COLO668 (cell line): ENCODE data around the gene ZNF277.
A peak's percentile ranks its signal among the peaks of the same experiment; 100 is the strongest.

Experiments used
- DNase-seq: peaks from one replicate; lab custom pipeline; 2025; ENCODE audit not compliant: unreplicated experiment; lab: John Stamatoyannopoulos, UW

The ZNF277 gene

DNA sequence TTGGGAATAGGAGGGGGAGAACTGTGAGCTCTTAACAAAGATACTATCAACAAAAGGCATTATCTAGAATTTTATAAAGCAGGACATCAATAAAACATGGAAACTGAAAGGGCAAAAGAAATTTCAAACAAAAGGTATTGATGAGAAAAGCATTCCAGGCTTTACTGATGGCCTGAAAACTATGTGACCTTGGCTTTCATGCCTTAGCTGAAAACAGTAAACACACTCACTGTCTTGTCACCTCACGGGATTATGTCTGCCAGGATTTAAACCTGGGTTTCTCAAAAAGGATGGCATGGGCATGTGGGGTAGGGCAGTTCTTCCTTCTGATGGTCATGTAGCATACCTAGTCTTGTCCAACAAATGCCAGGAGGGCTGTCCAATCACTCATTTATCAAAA lies 23.2 kb upstream of the ZNF277 start:
- DNase-seq = no peak

DNA sequence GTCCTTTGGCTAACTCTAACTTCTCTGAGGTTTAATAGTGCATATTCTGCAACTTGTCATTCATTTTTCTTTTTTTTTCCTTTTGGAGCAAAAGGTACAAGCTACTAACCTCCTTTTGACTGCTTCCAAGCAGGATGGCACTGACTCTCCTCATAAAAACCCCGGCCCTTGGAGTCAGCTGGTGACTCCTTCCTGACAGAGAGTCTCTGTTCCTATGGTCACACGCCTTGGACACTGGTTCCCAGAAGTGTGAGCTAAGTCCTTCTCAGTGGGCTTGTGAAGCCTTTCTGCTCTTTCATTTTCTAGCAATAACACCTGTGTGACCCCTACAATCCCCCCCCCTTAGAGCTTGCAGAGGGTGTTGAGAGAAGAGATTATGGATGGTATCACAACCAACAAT lies 22.0 kb upstream of the ZNF277 start:
- no peak for DNase-seq

DNA sequence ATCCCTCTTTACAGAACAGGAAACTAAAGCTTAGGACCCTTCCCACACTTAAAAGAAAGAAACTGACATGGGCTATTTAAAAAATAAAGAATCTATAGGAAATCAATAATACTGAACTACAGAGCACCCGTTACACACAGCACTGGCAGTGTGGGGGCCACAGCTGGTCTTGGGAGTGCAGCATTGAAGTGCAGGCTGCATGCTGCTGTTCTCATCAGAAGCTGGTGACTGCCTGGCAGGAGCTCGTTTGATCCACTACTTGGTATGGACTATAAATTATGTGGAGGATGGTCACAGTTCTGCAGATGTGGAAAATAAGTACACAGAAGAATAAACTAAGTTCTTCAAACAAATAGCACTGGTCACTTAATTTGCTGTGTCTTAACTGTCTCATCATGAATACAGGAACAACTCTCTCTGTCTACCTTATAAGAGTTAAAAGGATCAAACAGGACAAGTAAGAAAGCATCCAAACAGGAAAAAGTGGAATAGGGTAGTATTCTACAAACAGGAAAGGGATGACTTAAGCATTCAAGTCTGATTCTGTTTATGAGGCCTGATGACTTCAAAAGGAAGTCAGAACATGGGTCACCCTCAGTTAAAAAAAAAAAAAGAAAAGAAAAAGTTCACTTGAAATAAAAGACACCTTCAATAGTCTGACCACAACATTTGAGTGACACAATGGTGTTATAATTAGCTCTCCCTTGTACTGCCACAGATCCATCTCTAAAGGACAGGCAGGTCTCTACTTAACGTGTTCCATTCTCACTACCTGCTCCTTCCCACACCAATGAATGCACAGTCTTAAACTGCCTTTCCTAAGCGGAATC lies 21.3 kb upstream of the ZNF277 start:
- no peak for DNase-seq

DNA sequence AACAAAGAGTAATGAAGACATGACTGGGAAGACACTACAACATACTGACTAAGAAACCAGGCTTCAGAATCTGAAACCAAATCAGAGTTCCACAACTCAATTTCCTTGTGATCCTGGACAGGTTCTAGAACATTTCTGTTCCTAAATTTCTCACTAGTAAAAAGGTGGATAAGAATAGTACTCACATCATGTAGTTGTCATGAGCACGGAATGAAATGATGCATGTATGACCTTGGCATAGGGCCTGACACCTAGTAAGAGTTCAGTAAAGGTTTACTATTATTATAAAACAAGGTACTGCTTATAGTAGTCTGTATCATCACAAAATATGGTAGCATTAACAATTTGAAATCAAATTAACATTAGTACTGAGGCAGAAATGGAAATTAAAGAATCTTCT lies 20.2 kb upstream of the ZNF277 start:
- DNase-seq = no peak

DNA sequence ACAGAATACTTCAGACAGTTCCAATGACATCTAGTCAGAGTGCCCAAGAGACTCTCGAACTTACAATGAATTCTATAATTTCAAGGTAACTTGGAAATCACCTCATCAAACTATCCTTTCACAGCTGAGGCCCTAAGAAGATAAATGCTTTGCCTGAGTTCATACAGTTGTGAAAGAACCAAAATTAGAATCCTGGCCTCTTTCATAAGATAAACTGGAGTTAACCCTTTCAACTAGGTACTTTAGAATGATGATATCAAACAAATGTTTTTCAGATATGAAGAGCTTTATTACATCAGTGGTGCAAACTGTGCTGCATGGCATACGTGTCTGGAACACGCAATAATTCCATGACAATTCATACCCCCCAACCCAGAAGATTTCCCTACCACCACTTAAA lies 18.2 kb upstream of the ZNF277 start:
- DNase-seq = no peak

DNA sequence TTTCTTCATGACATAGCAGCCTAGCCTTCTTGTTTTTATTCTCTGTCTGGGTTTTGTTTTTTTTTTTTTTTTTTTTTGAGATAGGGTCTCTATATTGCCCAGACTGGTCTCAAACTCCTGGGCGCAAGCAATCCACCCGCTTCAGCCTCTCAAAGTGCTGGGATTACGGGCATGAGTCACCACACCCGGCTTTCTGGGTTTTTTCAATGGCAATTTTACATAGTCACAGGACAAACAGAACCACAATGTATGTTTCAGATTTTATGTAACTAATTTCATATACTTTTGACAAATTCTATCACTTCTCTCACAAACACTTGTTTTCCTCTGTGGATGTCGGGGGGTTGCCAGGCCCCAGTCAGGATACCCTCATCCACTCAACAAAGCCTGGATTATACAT lies 16.8 kb upstream of the ZNF277 start:
- DNase-seq = no peak

DNA sequence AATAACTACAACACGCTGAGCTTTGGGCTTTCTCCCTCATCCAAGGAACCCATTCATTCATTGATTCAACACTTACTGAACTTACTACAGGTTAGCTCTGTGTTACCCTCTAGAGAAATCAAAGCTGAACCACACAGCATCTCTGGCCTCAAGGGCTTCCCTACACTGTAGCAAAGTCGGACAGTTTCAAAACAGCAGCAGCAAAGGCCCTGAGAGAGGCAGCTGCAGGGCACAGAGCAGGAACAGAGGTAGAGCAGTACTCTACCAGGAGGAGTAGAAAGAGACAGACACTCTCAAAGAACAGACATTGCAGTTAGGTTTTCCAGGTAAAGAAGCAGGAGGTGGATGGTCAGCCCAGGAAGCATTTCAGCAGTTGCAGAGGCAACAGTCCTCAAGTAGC lies 16.4 kb upstream of the ZNF277 start:
- no peak for DNase-seq

DNA sequence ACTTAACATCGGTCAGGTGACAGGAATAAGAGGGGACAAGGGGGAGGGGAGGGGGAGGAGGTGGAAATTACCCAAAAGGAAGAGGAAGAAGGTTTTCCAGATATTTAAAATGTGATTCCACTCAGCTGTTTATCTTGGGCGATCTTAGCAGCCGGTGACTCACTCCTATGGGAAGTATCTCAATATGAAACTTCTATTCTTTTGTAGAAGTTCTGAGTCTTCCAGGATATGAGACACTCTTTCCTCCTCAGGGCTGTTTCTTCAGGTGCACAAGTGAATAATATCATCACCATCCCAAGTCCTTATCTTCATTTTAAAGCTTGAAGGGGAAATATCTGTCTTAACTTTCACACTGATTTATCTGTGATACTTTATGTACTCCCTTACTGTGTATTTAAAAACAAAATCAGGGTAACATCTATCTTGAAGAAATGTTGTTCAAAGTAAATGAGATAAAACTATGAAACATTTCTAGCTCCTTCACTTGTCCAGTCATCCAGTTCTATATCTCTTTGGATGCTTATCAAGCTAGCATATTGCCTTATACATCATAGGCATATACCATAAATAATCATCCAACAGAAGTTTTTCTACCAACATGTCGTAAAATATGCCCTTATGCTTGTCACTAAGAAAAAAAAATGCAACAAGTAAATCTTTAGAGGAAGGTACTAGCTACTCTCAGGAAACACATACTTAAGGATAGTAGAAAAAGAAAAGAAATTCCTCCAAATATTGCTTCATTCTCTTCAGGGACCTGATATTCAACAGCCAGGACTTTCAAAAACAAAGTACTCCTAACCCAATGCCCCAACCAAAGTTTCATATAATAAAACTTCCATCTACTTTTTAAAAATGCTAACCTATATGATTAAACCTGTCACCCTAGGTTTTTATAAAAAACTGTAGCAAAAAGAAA lies 14.0 kb upstream of the ZNF277 start:
- DNase-seq = no peak

DNA sequence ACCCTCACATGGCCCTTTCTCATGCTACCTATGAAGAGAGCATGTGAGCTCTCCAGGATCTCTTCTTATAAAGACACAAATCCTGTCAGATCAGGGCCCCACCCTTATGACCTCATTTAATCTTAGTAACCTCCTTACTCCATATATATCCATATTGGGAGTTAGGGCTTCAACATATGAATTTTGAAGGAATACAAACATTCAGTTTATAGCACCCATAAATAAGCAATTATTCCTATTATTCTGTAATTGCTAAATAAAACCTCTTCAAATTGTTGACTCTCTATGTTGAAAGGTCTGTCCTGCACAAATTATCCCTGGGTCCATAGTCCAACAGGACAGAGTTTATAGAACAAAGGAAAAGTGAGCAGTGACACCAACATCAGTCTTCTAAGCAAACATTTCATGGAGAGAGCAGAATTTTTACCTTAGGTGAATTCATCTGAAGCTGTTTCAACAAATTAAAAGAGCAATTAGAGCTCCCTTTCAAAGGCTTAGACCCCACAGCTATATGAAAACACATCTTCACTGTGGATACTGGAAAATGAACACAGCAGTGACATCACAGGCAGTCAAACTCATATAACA lies 12.5 kb upstream of the ZNF277 start:
- peak; percentile 42 for DNase-seq

DNA sequence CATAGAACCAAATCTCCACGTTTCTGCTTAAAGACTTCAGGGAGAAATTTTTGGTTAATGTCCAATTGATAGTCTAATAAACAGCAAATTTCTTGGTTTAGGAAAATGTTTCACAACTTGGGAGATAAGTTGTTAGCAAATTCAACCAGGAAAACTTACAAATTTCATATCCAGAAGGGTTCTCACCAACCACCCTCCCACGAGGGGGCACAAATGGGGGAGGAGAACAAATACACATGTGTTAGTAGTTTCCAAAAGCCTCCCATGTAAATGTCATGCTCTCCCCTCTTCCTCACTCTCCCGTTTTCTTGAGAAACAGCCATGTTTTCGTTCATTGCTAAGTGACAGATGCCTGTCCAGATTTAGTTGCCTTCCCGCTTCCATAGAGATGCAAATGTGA lies 10.8 kb upstream of the ZNF277 start:
- no peak for DNase-seq

DNA sequence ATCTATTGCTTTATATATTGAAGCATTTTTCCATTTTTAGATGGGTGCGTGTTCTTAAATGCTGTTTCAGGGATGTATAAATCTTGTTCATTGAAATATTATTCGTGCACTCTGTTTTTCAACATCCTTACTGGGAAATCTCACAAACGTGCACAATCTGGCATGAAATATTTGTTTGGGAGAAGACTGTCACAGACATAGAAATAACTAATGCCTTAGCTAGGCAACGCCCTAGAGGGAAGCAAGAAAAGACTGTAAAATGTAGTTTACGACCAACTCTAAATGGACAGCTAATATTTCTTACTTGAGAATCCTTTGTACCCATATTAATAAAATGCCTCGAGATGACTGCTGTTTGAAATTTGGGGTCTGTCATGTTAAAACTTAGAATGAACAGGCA lies 9.2 kb upstream of the ZNF277 start:
- no peak for DNase-seq

DNA sequence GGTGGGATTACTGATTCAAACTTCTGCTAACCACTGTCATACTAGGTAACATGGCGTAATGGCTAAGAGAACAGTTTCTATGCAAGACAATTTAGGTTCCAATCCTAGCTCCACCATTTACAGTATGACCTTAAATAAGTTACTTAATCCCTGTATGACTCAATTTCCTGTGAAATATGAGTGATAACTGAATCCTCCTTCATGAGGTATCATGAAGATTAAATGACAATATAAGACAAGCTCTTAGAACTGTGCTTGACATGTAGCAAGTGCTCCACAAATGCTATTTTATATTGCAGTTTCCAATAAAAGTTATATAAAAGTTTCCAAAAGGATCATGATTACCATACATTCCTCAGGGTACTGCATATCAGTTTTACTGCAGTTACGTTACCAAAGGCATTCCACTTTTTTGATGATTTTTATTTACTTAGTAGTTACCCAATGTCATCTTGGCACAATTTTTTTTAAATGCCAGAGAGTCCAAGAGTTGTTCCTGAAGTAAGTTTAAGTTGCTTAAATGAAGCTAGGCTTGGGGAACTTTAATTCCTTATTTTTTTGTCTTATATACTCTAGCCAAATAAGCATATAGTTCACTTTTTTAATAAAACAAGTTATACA lies 7.3 kb upstream of the ZNF277 start:
- DNase-seq = no peak

DNA sequence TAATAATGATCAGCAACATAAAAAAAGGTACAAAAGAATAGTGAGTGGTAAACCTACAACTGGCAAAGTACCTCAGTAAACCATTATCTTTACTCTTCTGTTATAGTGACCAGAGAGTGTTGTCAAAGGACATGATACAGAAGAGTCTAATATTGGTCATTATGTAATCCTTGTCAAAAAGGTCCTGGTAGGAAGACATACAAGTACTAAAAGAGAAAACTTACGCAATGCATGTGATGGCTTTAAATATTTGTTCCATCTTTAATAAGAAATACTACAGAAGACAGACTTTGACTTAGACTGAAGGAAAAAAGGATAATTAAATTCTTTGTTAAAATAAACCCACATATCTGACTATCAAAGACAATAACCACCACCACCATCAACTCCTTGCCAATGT lies 6.8 kb upstream of the ZNF277 start:
- DNase-seq = no peak

DNA sequence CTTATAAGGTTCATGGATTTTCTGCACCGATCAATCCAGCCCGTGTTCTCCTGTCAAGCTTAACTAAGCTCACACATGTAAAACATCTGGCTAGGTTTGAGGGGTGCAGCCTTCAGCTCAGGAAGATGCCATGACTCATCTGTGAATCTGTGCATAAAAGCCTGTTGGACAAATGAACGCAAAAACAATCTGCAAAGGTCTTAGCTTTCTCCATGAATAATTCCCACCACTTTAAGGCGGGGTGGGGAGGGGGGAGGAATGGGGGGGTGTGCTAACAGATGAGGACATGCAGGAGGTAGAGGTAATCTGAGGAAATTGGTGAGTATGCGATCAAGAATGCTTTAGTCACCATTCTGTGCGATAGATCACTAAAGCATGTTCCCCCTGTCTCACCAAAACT lies 5.1 kb upstream of the ZNF277 start:
- DNase-seq = no peak

DNA sequence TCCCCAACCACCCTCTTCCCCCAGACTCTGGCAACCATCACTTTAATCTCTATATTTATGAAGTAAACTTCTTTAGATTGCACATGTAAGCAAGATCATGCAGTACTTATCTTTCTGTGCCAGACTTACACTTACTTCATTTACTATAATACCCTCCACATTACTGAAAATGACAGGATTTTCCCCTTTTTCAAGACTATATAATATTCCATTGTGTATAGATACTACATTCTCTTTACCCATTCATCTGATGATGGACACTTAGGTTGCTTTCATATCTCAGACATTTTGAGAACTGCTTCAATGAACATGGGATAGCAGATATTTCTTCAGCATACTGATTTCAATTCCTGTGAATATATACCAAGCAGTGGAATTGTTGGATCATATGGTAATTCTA lies 4.7 kb upstream of the ZNF277 start:
- DNase-seq = no peak

DNA sequence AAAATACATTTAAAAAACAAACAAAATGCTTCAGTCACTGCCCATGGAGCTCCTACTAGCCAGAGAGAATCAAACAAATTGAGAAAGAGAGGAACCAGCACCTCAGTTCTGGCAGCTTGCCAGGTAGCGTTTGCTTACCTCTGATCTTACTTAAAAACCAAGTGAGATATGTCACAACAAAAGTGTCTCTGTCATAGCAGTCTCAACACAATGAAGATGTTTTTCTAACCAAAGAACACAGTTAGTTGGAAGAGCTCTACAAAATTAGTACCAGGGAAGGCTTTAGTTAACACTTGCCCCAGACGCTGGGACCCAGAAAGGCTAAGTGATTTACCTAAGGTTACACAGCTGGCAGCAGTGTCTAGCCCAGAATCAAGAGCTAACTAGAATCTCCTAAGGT lies 3.7 kb upstream of the ZNF277 start:
- peak; percentile 72 for DNase-seq

DNA sequence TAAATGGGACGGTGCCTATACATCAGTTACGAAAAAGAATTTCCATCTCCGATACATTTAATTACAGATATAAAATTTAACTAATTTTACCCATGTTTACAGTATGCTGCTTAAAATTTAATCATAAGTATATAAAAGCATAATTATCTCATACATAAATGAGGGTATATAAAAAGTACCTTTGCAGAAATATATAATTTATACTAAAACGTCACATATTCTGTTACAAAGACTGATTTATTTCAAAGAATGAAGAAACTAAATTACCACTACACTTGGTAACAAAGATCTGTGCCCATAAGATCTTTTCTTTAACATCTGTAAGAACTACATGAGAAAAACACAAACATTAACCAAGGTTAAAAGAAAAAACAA lies 3.1 kb upstream of the ZNF277 start:
- no peak for DNase-seq

DNA sequence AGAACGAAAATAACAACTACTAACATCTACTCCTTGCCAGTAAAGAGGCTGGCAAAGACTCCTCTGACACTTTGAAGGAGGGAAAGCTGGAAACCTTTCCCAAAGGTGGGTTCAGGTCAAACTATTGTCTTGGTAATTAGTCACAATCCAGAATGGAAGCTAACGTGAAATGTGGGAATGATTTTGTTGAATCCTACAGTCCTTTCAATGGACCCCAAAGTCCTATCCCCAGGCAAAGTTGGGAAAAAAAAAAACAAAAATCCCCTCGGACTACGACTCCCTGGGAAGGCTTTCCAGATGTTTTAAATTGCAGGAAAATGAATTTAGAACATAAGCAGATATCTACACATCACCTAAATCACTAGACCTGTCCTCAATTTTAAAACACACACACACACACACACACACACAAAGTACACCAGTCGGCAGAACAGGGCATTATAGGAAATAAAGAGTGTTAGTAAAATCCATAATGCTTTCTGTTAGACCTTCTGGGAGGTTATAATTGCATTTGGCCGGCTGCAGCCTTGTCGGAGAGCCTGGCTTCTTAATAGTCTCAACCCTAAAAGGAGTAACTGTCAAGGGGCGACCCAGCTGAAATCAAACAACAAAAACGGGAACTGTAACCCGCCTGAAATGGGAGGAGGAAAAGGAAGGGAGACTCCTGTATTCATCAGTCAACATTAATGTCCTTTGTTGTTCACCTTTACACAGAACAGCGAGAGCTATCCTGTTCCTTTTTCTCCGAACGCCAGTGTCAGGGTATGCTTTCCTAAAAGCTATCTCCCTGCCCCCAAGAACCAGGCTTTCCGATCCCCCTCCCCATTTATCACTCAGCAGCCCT lies 1.8 kb upstream of the ZNF277 start:
- peak; percentile 30 for DNase-seq

DNA sequence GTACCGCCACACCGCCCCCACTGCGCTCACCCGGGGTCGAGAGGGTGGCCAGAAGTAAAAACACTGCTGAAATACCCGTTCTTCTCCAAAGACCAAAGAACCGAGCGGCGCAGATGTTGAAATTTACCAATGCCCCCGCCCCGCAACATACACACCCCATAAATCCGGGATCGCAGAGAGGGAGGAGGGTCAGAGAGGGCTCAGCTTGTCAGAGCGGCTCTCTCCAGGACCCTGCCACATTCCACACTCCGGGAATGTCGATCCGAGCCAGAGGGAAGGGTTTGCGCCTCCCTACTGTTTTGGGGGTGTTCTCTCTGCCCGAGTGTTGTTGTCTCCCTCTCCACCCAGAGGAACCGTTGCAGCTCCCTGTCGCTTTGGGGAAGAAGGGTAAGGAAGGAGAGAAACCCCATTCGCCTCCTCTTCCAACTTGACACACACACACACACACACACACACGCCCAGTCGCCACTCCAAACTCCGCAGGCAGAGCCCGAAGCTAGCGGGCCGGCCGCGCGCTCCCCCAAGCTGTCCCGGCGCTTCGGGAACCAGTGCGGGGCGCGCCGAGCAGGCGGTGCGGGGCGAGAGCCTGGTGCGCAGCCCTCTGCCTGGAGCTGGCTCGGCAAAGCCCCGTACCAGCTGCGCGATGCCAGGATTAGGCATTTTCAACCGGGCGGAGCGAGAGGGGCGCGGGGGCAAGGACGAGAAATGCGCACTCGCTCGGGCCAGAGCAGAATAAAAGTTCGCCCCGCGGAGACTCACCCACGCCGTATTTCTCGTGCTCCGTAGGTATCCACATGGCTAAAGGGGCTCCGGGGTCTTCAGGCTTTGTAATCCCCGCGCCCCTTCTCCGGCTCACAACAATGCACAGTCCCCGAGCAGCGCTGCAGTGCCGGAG lies 905 bp upstream of the ZNF277 start:
- DNase-seq = peak; percentile 65
